ENCODE data around the gene YIF1B. TPM values are rescaled to one million over a fixed set of nuclear protein-coding genes. Genes with fewer than 3 reads are reported as not detected.
"Not testable (repeated sequence)": the region's sequence is repeated elsewhere in the genome, so short reads cannot be mapped to it uniquely, and the experiment has no call there.

YIF1B gene
- total RNA-seq, 1 donor = 59.8 TPM

DNA sequence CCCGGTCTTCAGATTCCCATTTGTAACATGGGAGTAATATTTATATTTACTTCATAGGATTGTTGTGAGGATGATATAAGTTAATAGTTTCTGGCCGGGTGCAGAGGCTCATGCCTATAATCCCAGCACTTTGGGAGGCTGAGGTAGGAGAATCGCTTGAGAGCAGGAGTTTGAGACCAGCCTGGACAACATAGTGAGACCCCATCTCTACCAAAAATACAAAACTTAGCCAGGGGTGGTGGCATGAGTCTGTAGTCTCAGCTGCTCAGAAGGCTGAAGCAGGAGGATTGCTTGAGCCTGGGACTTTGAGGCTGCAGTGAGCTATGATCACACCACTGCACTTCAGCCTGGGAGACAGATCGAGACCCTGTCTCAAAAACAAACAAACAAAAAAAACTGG lies 31.1 kb upstream of the YIF1B start:
- DNase-seq (ENCODE audit: low read depth) = no peak
- no peak overlapping the region for H3K4me3 ChIP-seq (ENCODE audit: low read depth, low read length)
- TF ChIP-seq, protein P1, sequence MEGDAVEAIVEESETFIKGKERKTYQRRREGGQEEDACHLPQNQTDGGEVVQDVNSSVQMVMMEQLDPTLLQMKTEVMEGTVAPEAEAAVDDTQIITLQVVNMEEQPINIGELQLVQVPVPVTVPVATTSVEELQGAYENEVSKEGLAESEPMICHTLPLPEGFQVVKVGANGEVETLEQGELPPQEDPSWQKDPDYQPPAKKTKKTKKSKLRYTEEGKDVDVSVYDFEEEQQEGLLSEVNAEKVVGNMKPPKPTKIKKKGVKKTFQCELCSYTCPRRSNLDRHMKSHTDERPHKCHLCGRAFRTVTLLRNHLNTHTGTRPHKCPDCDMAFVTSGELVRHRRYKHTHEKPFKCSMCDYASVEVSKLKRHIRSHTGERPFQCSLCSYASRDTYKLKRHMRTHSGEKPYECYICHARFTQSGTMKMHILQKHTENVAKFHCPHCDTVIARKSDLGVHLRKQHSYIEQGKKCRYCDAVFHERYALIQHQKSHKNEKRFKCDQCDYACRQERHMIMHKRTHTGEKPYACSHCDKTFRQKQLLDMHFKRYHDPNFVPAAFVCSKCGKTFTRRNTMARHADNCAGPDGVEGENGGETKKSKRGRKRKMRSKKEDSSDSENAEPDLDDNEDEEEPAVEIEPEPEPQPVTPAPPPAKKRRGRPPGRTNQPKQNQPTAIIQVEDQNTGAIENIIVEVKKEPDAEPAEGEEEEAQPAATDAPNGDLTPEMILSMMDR (IDR thresholded peaks at IDR 0.05; ENCODE audit: insufficient read depth, low read length) = no peak

DNA sequence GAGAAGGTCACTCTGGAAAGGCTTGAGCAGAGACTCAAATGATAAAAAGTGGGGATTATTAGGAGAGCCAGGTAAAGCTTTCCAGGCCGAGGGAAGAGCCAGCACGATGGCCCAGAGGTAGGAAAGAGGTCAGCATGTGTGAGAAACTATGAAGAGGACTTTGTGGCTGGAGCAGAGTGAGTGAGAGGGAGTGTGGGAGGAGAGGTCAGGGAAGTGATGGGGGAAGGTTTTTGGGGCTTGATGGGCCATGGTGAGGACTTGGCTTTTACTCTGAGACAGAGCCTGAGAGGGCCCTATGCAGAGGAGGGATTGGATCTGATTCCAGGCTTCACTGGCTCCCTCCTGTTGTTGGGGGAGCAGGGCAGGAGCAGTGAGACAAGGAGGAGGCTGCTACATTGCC lies 25.2 kb upstream of the YIF1B start:
- DNase-seq (ENCODE audit: low read depth) = no peak
- TF ChIP-seq, protein P1 (IDR thresholded peaks at IDR 0.05; ENCODE audit: insufficient read depth, low read length) = no peak
- no peak overlapping the region for H3K4me3 ChIP-seq (ENCODE audit: low read depth, low read length)

DNA sequence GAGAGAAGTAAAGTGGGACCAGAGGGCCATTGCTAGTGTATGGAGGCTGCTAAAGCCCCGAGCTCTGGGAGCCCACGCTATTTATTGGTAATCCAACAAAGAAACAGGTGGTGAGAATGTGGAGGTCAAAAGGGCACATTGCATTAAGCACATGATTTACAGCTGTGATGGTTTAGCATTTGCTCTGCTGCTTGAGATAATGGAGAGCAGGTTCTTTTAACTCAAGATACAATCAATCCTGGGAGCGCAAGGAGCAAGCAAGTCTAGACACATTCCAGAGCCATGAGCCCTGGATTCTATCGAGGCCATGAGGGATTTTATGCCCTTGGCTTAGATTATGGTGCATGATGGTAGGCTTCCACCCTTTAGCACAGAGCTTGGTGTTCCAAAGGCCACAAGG lies 23.3 kb upstream of the YIF1B start:
- DNase-seq (ENCODE audit: low read depth) = not testable (repeated sequence)

DNA sequence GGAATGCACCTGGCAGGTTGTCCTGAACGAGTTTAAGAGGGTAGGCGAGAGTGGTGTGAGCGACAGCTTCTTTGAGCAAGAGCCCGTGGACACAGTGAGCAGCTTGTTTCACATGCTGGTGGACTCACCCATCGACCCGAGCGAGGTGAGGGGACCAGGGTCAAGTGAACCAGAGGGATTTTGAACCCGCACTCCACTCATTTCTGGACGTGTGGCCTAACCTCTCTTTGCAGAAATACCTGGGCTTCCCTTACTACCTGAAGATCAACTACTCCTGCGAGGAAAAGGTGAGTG lies 21.6 kb upstream of the YIF1B start:
- no peak for DNase-seq (ENCODE audit: low read depth)
- TF ChIP-seq, protein P1 (IDR thresholded peaks at IDR 0.05; ENCODE audit: insufficient read depth, low read length) = no peak
- peak overlapping the region; percentile 40 for H3K4me3 ChIP-seq (ENCODE audit: low read depth, low read length)

More for the DNA sequence above, 23.3 kb upstream of the YIF1B start:
- not testable (repeated sequence) for H3K4me3 ChIP-seq (ENCODE audit: low read depth, low read length)

DNA sequence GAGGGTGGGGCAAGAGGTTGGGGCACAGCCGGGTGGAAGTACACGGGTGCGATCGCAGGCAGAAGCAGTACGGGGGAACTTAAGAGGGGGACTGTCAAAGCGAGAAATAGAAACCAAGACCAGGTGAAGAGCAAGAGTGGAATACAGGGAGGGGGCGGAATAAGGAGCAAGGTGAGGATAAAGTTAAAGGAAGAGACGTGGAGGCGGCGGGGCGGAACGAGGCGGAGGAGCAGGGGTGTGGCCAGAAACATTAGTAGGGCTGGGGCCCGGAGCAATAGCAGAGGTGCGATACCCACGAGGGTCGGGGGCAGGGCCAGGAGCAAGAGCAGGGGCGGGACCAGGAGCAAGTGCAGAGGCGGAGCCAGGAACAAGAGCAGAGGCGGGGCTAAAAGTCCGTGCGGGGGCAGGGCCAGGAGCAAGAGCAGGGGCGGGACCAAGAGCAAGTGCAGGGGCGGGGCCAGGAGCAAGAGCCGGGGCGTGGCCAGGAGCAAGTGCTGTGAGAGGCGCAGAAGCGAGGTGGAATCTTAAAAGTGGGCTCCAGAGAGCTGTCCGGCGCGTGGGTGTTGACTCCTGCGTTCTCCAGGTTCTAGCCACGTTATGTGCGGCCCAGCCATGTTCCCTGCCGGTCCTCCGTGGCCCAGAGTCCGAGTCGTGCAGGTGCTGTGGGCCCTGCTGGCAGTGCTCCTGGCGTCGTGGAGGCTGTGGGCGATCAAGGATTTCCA lies 21.1 kb upstream of the YIF1B start:
- peak; percentile 84 for DNase-seq (ENCODE audit: low read depth)

DNA sequence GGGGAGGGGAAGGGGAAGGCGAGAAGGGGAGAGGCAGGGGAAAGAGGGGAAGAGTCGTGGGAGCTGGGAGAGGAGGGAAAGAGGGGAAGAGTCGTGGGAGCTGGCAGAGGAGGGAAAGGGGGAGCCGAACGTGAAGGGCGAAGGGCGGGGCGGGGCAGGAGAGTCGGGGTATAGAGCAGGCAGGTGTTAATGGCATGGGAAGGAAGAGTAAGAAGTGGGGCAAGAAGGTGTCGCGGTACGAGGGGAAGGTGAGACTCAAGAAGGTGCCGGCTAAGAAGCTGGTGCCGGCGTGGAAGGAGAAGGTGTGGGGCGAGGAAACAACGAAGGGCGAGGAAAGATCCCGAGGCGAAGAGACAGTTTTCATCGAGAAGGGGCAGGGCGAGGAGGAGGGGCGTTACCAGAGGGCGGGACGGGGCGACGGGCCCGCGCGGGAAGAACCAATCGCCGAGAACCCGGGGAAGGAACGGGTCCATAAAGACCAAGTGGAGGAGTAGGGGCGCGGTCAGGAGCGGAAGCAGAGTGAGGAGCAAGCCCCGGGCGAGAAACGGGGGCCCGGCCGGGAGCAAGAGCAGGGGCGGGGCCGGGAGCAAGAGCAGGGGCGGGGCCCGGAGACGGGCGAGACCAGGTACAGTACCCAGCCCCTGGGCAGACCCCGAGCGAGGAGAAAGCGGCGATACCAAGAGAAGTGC lies 20.3 kb upstream of the YIF1B start:
- TF ChIP-seq, protein P1 (IDR thresholded peaks at IDR 0.05; ENCODE audit: insufficient read depth, low read length) = no peak
- peak overlapping the region; percentile 94 for H3K4me3 ChIP-seq (ENCODE audit: low read depth, low read length)
- peak; percentile 92 for DNase-seq (ENCODE audit: low read depth)

More for the DNA sequence above, 21.1 kb upstream of the YIF1B start:
- TF ChIP-seq, protein P1 (IDR thresholded peaks at IDR 0.05; ENCODE audit: insufficient read depth, low read length) = no peak
- peak overlapping the region; percentile 94 for H3K4me3 ChIP-seq (ENCODE audit: low read depth, low read length)

DNA sequence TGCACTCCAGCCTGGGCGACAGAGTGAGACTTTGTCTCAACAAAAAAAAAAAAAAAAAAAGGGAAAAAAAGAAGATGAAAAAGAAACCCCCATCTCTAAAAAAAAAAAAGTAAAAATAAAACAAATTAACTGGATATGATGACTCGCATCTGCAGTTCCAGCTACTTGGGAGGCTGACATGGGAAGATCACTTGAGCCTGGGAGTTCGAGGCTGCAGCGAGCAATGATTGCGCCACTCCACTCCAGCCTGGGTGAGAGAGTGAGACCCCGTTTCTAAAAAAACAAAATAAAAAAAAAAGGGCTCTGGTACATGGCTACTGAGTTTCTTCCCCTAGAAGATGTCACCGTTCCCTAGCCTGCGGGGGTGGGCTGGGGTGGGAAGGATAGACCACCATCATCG lies 17.5 kb upstream of the YIF1B start:
- H3K4me3 ChIP-seq (ENCODE audit: low read depth, low read length) = no peak overlapping the region
- DNase-seq (ENCODE audit: low read depth) = no peak
- TF ChIP-seq, protein P1 (IDR thresholded peaks at IDR 0.05; ENCODE audit: insufficient read depth, low read length) = no peak
